LoVo (cell line): ENCODE measurements around the gene HEATR5A.
"Not testable (repeated sequence)": the region's sequence is repeated elsewhere in the genome, so short reads cannot be mapped to it uniquely, and the experiment has no call there.

Source experiments
- DNase-seq: peaks from one replicate; pipeline ENCODE4 v3.0.0-alpha.2; 2016; ENCODE audit warnings: low spot score

The HEATR5A gene

DNA sequence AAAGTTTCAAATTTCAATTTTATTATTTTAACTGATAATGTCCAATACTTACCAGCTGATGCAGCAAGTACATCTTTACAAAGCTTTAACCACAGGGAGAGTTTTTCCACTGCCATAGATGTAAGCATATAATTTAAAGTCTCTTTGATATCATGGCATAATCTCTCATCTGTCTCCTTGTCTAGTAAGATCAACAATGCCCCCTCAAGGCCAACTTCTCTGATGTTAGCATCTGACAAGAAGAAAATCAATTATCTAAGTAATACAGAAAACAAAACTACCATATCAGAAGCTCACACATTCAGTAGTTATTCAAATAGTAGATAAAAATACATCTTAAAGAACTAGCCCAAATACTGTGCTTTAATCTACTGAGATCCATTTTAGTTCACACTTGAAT lies 94.2 kb downstream of the HEATR5A start:
- DNase-seq, result no peak

DNA sequence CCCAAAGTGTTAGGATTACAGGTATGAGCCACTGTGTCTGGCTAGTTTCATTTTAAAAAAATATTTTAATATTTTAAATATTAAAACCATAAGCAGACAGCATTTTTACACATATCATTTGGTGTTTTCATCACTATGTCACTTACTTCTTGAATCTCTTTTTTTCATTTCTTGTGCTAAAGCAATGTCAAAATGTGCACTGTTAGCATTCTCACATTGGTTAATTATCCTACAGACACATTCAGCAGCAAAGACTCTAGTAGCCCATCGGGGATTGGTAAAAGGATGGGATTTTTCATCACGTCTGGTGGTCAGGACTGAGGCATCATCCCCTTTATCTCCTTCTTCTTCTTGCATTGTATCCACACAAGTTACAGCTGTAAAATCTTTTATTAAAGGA lies 96.9 kb downstream of the HEATR5A start:
- no peak for DNase-seq

DNA sequence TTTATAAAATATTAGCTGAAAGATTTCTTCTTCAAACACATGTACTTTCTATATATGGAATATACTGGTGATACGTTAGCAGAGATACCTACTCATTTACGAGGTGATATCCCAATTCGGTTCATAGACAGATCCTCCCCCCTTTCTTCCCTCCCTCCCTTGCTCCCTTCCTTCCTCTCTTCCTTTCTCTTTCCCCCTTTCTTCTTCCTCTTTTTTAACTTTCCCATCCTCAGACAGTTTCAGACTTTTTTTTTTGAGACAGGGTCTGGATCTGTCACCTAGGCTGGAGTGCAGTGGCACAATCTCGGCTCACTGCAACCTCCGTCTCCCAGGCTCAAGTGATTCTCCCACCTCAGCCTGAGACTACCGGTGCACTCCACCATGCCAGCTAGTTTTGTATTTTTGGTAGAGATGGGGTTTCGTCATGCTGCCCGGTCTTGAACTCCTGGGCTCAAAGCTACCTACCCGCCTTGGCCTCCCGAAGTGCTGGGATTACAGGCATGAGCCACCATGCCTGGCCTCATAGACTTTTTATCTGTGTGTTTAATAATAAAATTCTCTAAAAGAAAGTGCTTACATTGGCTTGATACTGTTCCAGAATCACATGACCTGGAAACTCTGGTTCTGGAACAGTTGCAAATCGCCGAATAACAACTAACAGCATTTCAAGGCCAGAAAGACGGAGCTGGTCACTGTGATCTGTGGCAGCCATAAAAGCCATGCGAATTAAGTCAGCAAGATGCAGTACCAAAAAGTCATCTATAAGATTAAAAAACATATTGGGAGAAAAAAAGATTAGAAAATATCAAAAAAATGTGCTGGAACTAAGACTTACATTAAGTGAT lies 99.2 kb downstream of the HEATR5A start:
- no peak for DNase-seq

DNA sequence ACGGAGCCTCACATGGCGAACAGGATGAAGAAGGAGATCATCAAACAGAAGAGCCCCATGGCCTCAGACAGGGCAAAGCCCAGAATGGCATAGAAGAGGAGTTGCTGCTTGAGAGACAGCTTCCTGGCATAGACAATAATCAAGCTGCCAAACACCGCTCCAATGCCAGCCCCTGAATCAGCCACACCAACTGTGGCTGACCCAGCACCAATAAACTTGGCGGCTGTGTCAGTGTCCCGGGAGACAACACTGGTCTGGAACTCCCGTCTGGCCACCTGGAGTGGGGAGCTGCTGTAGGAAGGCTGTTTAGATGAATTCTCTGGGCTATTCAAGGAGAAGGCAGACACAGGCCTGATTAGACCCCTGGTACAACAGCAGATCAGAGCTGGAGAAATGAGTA lies 100.1 kb downstream of the HEATR5A start:
- DNase-seq, result no peak

DNA sequence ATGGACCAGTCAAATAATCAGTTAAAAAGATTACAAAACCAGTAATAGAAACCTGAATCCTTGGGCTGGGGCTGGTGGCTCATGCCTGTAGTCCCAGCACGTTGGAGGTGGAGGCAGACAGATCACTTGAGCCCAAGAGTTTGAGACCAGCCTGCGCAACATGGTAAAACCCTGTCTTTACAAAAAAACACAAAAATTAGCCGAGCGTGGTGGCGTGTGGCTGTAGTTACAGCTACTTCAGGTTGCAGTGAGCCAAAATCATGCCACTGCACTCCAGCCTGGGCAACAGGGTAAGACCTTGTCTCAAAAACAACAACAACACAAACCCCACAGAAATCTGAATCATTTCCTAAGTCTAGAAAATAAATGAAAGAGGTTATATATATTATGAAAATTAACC lies 100.6 kb downstream of the HEATR5A start:
- no peak for DNase-seq

DNA sequence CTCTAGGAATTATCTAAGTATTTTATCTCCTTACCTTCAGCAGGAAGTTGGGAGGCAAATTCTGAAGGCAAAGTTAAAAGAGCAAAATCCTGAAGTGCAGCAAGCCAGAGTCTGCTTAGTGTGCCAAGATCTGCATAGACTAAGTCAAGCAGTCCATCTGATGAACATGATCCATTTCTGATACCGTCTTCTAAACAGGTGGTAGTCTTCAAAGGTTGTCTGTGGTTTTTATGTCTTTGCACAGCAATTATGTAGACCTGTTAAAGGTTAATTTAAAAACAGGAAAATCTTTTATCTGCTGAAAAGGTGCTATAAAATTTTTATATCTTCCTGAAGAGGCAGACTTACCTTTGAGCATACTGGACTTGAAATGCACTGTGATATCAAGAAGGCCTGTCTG lies 107.4 kb downstream of the HEATR5A start:
- peak; percentile 12 for DNase-seq

DNA sequence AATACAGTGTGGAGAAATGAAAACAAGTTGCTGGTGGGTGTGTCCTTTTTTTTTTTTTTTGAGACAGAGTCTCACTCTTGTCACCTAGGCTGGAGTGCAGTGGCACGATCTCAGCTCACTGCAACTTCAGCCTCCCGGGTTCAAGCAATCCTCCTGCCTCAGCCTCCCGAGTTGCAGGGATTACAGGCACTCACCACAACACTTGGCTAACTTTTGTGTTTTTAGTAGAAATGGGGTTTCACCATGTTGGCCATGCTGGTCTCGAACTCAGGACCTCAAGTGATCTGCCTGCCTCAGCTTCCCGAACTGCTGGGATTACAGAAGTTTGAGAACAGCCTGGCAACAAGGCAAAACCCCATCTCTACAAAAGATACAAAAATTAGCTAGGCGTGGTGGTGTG lies 108.0 kb downstream of the HEATR5A start:
- not testable (repeated sequence) for DNase-seq

DNA sequence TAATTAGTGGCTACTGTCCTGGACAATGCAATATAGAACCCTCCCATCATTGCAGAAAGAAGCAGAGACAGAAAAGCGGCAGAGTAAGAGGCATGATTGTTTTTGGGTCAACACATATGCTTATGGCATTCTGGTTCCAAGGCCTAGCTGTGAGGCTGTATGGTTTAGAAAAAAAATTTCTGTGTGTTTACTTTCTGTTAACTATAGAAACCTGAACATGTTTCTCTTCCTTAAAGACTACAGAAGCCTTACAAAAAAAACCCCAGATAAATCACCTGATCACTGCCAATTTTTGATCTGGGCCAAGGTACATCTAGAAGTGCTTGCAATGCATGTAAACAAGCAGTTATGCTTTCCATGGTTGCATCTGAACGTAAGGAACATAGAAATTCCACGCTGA lies 112.7 kb downstream of the HEATR5A start:
- DNase-seq, result no peak

DNA sequence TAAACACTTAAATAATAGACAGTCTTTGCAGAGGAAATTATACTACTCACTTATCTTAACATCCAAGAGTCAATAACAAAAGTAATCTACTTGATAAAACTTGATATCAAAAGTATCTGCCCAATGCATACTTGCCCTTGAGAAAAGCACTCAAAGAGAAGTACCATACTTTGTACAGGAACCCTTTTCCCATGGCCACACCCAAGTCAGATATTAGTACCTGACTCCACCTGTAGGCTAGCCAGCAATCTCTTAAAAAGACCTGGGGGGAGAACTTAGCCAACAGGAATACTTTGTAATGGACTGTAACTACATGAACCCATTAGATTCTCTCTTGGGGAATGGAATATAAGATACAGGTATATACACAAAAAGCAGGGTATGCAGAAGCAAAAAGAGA lies 113.2 kb downstream of the HEATR5A start:
- DNase-seq, result no peak

DNA sequence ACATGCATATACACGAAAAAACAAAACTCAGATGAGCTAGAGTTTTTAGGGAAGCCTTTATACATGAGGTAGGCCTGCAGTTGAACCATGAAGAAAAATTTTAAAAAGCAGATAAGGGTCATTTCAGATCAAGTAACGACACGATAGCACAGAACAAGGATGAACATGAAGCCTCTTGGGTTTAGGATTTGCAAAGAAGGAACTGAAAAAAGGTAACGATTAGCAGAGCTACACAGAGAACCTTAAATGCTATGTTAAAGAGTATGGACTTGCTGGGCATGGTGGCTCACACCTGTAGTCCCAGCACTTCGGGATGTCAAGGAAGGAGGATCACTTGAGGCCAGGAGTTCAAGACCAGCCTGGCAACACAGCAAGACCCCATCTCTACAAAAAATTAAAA lies 116.7 kb downstream of the HEATR5A start:
- no peak for DNase-seq

DNA sequence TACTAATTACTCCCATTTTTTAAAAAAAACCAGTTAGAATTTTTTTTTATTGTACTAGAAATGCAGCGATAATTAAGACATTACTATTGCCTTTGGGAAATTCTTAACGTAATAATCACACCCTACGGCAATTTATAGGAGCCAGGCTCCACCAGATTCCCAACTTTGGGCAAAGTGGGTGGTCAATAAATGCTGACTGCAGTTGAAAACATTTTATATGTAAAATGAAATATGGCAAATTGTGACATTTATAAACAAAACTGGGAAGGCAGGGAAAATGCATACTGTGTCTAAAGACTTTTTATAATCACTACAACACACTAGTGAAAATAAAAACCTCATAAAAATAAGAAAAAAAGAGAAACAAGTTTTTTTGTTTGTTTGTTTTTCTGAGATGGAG lies 119.5 kb downstream of the HEATR5A start:
- DNase-seq, result no peak

DNA sequence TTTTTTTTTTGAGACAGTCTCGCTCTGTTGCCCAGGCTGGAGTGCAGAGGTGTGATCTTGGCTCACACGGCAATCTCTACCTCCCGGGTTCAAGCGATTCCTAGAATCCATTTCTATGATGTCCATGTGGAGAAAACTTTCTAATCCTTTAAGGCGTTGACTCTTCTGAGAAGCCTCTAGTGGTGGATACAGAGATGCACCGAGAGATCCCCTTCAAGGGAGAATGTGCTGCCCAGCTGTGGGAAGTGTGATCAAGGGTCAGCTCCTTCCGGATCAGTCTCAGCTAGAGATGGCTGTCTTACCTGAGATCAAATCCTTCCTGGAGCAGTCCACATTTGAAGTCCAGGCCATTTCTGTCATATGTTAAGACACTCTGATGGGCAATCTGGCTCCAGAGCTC lies 120.1 kb downstream of the HEATR5A start:
- DNase-seq, result no peak

DNA sequence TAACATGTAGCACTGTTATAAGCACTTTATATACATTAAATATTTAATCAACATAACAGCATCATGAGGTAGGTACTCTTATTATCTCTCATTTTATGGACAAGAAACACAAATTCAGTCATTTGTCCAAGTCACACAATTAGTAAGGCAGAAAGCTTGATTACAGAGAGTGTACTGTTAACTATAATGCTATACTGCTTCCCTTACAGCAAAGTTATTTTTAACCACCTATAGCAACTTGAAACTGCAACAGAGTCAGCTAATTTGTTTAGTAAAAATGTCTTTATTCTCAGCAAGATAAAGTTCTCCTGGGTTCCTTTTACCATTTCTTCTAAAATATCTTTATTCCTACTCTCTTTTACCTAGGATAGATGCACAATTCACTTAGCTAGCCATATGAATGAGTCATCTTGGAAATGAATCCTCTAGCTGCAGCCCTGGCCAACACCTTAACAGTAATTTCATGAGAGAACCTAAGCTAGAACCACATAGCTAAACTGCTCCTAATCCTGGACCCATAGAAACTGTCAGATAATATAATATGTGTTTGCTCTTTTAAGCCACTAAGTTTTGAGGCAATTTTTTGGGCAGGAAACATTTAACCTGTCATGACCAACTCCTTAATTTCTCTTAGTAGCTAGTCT lies 122.5 kb downstream of the HEATR5A start:
- no peak for DNase-seq

DNA sequence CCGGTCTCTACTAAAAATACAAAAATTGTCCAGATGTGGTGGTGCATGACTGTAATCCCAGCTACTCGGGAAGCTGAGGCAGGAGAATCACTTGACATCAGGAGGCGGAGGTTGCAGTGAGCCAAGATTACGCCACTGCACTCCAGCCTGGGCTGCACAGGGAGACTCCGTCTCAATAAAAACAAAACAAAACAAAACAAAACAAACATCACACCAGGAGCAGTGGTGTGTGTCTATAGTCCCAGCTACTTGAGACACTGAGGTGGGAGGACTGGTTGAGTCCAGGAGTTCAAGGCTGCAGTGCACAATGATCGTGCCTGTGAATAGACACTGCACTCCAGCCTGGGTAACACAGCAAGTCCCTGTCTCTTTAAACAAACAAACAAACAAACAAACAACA lies 123.2 kb downstream of the HEATR5A start:
- DNase-seq, result no peak

DNA sequence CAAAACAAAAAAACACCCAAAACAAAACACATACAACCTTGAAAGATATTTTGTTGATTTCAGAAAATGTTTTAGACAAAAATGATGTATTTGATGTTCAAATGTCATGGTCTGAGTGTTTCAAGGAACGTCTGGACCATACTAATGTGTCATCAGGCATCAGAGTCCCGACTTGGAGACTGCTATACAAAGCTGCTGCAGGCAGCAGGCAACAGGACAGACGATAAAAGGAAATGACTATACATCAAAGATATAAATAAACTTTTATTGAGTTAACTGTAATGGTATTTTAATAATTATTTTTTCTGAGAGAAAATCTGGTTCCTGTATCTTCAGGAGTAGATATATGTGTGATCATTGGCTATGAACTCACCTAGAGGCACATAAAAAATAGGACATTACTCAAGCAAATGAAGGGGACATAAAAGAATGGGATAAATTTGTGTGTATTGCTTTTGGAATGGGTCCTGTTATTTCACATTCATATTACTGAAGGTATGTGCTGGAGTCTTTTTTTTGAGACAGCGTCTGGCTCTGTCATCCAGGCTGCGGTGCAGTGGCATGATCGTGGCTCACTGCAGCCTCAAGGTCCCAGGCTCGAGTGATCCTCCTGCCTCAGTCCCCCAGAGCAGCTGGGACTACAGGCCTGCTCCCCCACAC lies 125.5 kb downstream of the HEATR5A start:
- no peak for DNase-seq

DNA sequence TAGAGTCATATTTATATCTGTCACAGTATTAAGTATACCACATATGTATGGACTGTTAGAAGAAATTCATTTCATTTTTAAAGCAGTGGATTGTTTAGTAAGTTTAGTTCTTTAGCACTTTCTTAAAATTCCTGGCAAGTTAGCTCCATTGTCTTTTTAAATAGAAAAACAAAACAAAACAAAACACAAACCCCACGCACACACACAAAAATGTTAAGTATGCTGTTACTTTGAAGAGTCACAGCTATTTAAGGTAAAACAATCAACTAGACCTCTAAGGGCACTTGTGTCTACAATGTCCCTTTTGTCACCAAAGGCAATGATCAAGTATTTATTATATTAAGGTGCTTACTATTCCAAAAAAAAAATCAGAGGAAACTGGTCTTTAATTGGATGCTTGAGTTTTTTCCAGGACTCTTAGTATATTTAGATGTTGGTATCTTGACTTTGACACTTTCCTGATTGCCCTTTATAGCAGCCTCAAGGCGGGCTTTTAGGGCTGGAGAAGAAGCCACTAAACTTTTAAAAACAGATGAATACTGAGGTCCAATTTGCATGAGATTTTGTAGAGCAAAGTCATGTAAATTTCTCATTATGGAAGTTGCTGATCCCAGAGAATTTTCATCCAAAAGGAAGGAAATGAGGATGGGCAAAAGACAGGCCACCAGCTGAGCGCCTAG lies 127.3 kb downstream of the HEATR5A start:
- no peak for DNase-seq

DNA sequence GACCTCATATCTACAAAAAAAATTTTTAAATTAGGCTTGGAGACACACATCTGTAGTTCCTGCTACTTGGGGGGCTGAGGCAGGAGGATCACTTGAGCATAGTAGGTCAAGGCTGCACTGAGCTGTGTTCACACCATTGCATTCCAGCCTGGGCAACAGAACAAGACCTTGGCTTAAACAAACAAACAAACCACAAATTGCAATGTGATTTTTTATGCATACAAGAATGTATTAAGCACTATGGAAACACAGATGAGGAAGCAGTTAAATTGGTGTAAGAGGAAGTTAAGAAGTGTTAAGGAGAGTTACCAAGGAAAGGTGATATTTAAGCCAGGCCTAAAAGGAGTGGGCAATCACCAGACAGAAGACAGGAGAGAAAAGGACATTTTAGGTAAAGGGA lies 129.1 kb downstream of the HEATR5A start:
- no peak for DNase-seq

DNA sequence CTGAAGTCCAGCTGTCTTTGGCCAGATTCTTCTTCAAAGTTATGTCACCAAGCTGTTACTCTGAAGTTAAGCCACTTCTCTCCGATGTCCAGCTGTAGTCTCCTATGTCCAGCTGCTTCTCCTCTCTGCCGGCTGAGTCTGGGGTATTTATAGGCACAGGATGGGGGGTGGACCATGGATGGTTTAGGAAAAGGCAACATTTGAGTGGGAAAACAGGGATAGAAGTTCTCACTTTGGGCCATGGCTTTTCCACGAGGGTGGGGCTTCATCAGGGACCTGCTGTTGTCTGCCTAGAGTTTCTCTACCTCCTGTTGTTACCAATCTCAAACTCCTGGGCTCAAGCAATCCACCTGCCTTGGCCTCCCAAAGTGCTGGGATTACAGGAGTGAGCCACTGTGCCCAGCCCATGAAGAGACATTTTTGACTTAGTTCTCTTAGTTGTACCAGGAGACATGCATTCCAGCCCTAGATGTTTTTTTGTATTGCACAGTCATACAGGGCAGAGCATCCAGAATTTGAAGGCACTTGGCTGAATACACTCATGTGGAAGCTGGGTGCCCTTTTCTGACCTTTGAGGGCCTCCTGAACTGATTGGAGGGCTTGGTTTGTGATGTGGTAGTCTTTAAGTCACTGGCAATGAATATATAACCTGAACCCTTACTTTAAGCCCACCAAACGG lies 132.9 kb downstream of the HEATR5A start:
- DNase-seq, result no peak

DNA sequence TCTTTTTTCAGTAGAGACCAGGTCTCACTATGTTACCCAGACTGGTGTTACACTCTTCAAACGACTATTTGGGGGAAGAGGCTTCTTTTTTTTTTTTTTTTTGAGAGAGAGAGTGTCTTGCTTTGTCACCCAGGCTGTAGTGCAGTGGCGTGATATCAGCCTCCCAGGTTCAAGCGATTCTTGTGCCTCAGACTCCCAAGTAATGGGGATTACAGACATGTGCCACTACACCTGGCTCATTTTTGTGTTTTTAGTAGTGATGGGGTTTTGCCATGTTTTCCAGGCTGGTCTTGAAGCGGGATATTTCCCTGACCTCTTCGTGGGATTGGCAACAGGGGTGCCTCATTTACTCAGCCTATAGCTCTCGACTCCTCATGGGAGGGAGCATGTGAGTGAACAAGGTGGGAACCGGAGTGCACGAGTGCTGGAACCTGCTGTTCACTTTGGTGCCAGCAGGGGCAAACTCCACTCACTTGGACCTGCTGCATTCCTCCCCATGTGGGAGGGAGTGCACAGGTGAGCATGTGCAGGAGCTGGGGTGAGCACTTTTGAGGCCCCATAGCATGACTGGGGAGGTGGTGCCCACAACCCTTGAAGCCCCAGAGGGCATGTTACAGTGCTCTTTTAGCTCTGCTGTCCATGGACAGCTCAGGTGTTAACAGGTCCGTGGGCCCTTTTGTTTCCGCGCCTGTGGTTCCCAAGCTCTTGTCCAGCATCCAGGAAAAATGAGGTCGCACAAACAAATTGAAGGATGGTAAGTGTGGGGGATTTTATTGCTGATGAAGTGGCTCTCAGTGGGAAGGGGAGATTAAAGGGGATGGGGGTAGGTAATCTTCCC lies 133.7 kb downstream of the HEATR5A start:
- DNase-seq, result peak; percentile 11

DNA sequence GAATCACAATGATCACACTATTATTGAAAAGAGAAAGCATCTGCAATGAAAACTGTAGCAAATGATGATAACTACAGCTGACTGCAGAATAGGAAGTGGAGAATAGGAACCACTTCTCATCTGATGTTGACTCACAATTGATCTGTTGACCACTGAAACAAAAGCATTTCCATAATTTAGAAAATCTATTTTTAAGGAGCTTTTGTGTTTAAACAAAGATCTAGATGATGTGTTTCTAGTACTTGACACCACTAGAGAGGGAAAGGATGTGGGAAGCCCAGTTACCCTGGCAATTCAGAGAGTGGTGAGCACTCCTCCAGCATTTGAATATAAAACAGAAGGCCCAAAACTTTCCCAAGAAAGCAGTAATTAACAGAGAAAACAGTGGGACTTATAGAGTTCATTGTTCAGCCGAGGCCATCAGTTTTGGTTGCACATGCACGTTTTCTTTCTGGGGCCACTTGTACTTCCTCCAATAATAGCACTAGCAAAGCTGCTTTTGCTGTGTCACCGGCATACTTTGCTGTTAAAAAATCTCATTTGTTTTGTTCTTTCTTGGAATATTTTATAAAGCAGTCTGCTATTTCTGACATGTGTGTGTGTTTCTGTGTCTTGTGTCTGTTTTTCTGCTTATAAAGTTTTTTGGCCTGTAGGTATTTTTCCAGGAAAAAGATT lies 136.6 kb downstream of the HEATR5A start:
- no peak for DNase-seq

DNA sequence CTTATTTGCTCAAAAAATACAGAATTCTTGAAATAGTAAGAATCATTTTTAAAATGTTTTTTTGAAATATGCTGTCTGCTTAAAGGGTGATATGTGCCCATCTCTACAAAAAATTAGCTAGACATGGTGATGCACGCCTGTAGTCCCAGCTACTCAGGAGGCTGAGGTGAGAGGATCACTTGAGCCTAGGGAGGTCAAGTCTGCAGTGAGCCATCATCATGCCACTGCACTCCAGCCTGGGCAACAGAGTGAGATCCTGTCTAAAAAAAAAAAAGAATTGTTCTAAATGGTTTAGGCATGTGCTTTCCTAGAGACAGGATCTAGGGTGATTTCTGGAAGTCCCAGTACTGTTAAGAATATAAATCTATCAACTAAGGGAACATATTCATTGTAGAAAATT lies 137.2 kb downstream of the HEATR5A start:
- no peak for DNase-seq
